ENCODE data around the gene EREG. TPM values are rescaled to one million over a fixed set of nuclear protein-coding genes. Genes with fewer than 3 reads are reported as not detected.

Gene EREG
- polyA plus RNA-seq, 1 donor (not counting 4 experiments of a cell fraction or from before 2014, with no cell fraction given), result 38.7 TPM

DNA sequence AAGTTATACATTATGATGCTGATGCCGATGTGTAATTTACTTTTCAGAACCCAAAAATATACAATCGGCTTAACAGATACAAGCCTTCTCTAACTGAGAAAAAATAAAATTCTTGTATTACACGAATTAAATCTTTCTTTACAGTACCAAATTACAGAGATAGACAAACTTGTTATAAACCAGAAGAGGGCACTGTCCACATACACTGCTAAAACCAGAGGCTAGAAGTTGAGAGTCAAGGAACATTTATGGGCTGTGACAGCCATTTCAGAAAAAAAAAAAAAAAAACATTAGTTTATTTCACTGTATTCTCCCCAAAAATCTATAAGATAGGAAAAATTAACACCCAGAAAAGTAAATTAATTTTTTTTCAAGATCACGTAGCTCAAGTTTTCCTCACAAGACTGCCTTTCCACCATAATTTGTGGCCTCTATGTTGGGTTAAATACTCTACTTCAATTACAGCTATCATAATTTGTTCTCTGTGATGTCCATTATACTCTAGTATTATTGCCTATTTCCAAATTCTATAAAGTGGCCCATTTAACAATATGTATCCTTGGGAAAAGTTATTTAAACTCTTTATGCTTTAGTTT lies 12.0 kb downstream of the EREG start:
- peak overlapping the region in 1 of 3 experiments; percentile 24 for H3K4me3 ChIP-seq (ENCODE audit: control insufficient read depth in 2 of 3, extremely low read depth in 1 of 3, insufficient read depth in 2 of 3, low read depth in 1 of 3, low read length in 3 of 3)
- H3K9me3 ChIP-seq (ENCODE audit: control insufficient read depth, low read depth, low read length), result no peaks in the 10 kb centered on the region
- H2AFZ ChIP-seq (ENCODE audit: control insufficient read depth, low read length), result no peak overlapping the region
- DNase-seq (ENCODE audit: low read depth, low spot score) (no peak), FAIRE-seq (peak; percentile 67)
- peak overlapping the region; percentile 77 for H3K27ac ChIP-seq (ENCODE audit: control insufficient read depth, insufficient read depth, low read length)
- TF ChIP-seq EZH2 (IDR thresholded peaks at IDR 0.05; ENCODE audit: low read length) (no peak), CTCF (optimal IDR thresholded peaks at IDR 0.05 in 1 of 3, IDR thresholded peaks at IDR 0.05 in 1 of 3, conservative IDR thresholded peaks at IDR 0.05 in 1 of 3; ENCODE audit: extremely low read depth in 1 of 3, insufficient read depth in 2 of 3, low read length in 3 of 3) (peak in 2 of 3 experiments; percentile 38 to 40)
- peak overlapping the region; percentile 73 for H3K4me2 ChIP-seq (ENCODE audit: control insufficient read depth, extremely low read depth, insufficient read depth, low read depth, low read length)
- H3K36me3 ChIP-seq (ENCODE audit: control insufficient read depth in 2 of 2, extremely low read depth in 1 of 2, insufficient read depth in 2 of 2, low read length in 2 of 2), result peaks cover 3 to 28% of the 10 kb centered on the region in 2 experiments
- dilution Hi-C loops (cut with MboI; ENCODE audit: extremely low pct_ligation_motif_present, low sequenced_read_pairs), result no loop called here
- H3K27me3 ChIP-seq (ENCODE audit: control insufficient read depth, extremely low read depth, insufficient read depth, low read length), result no peaks in the 10 kb centered on the region
- H3K9ac ChIP-seq (ENCODE audit: control insufficient read depth, extremely low read depth, insufficient read depth, low read length), result peak overlapping the region; percentile 58
- peaks cover 45% of the 10 kb centered on the region for H3K4me1 ChIP-seq (ENCODE audit: control insufficient read depth, extremely low read depth, insufficient read depth, low read length)
- H3K9me1 ChIP-seq (ENCODE audit: control insufficient read depth, extremely low read depth, insufficient read depth, low read length), result no peaks in the 10 kb centered on the region
- H4K20me1 ChIP-seq (ENCODE audit: control insufficient read depth, extremely low read depth, insufficient read depth, low read length), result no peaks in the 10 kb centered on the region
- H3K79me2 ChIP-seq (ENCODE audit: control insufficient read depth, insufficient read depth, low read length), result peaks cover 10% of the 10 kb centered on the region

GRCh38 chr4:74377714-74378113 lies 12.8 kb downstream of the EREG start:
- Histone ChIP-seq H3K9me1 (ENCODE audit: control insufficient read depth, extremely low read depth, insufficient read depth, low read length) (no peaks in the 10 kb centered on the region), H3K27ac (ENCODE audit: control insufficient read depth, insufficient read depth, low read length) (peak overlapping the region; percentile 28), H3K36me3 (ENCODE audit: control insufficient read depth in 2 of 2, extremely low read depth in 1 of 2, insufficient read depth in 2 of 2, low read length in 2 of 2) (peaks cover 7 to 28% of the 10 kb centered on the region in 2 experiments), H3K79me2 (ENCODE audit: control insufficient read depth, insufficient read depth, low read length) (peaks cover 10% of the 10 kb centered on the region), H3K4me2 (ENCODE audit: control insufficient read depth, extremely low read depth, insufficient read depth, low read depth, low read length) (peak overlapping the region; percentile 35), H3K4me1 (ENCODE audit: control insufficient read depth, extremely low read depth, insufficient read depth, low read length) (peaks cover 45% of the 10 kb centered on the region), H3K9me3 (ENCODE audit: control insufficient read depth, low read depth, low read length) (no peaks in the 10 kb centered on the region), H2AFZ (ENCODE audit: control insufficient read depth, low read length) (peak overlapping the region; percentile 19), H4K20me1 (ENCODE audit: control insufficient read depth, extremely low read depth, insufficient read depth, low read length) (no peaks in the 10 kb centered on the region), H3K4me3 (ENCODE audit: control insufficient read depth in 2 of 3, extremely low read depth in 1 of 3, insufficient read depth in 2 of 3, low read depth in 1 of 3, low read length in 3 of 3) (no peak overlapping the region), H3K27me3 (ENCODE audit: control insufficient read depth, extremely low read depth, insufficient read depth, low read length) (no peaks in the 10 kb centered on the region), H3K9ac (ENCODE audit: control insufficient read depth, extremely low read depth, insufficient read depth, low read length) (no peak overlapping the region)
- dilution Hi-C loops (cut with MboI; ENCODE audit: extremely low pct_ligation_motif_present, low sequenced_read_pairs), result no loop called here
- no peak for DNase-seq (ENCODE audit: low read depth, low spot score)
- FAIRE-seq, result peak; percentile 53
- TF ChIP-seq CTCF (optimal IDR thresholded peaks at IDR 0.05 in 1 of 3, IDR thresholded peaks at IDR 0.05 in 1 of 3, conservative IDR thresholded peaks at IDR 0.05 in 1 of 3; ENCODE audit: extremely low read depth in 1 of 3, insufficient read depth in 2 of 3, low read length in 3 of 3), result no peak
- no peak for TF ChIP-seq EZH2 (IDR thresholded peaks at IDR 0.05; ENCODE audit: low read length)

Measured in keratinocyte (primary cell).